GM10248 (cell line): ENCODE data around the gene SDK1.

Experiments
- CTCF ChIA-PET: fragments of 300-600 bp; sonication (Branson Sonifier 250); formaldehyde crosslinking; extraction: SDS; loops from one replicate; lab custom pipeline; 2021; ENCODE audit warnings: antibody characterized with exemption; lab: Yijun Ruan, JAX
- POLR2A ChIA-PET: fragments of 350-650 bp; sonication (Branson Sonifier 250); formaldehyde crosslinking; extraction: SDS; loops from one replicate; lab custom pipeline; 2020; ENCODE audit warnings: antibody characterized with exemption; lab: Yijun Ruan, JAX
- DNase-seq: peaks from one replicate; pipeline ENCODE4 v3.0.0; 2012; ENCODE audit errors: extremely low spot score
- TF ChIP-seq, protein P1 (sequence below): IDR thresholded peaks from 2 replicates; pipeline ENCODE4 v1.5.1; 2012; ENCODE audit warnings: mild to moderate bottlenecking, low read depth; ENCODE audit errors: extremely low read depth, missing control alignments, control extremely low read depth

The SDK1 gene

DNA sequence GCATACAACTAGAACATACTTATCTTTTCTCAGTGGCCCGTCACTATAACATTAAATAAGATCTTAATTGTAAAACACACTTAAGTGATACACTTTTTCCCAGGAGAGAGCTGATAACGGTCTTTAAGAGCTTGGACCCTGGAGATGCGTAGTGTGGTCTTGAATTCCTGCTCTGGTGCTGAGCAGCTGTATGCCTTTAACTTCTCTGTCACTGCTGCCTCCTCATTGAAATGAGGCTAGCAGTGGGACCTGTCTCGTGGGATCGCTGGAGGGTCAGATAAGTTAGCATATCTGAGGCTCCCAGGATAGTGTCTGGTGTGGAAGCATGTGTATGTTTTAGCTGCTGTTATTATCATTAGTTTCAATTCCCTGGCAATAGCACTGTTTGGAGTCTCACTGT lies 194.9 kb downstream of the SDK1 start:
- CTCF ChIA-PET, result no interaction called here
- DNase-seq, result no peak
- TF ChIP-seq, protein P1, sequence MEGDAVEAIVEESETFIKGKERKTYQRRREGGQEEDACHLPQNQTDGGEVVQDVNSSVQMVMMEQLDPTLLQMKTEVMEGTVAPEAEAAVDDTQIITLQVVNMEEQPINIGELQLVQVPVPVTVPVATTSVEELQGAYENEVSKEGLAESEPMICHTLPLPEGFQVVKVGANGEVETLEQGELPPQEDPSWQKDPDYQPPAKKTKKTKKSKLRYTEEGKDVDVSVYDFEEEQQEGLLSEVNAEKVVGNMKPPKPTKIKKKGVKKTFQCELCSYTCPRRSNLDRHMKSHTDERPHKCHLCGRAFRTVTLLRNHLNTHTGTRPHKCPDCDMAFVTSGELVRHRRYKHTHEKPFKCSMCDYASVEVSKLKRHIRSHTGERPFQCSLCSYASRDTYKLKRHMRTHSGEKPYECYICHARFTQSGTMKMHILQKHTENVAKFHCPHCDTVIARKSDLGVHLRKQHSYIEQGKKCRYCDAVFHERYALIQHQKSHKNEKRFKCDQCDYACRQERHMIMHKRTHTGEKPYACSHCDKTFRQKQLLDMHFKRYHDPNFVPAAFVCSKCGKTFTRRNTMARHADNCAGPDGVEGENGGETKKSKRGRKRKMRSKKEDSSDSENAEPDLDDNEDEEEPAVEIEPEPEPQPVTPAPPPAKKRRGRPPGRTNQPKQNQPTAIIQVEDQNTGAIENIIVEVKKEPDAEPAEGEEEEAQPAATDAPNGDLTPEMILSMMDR, result no peak
- POLR2A ChIA-PET, result no interaction called here

DNA sequence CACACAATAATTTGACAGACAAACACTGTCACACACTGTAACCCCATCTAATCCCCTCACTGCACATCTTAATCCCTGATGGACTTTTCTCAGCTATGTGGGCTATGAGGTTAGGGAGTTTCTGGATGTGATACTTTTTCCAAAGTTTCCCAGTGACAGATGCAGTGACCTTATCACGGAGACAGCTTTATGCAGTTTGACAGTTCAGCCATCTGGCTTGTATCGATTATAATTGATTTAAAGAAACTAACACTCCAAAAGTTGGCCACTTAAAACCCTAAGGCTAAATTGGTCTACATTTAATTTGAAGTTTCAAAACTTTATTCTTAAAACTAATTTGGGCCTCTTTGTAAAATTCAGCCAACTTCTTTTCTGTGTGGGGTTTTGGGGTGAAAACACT lies 196.7 kb downstream of the SDK1 start:
- CTCF ChIA-PET, result no interaction called here
- DNase-seq, result no peak
- POLR2A ChIA-PET, result interaction anchor here (0.7 kb wide), 1 partner anchor 105 kb away, joined by 4 read pairs; no protein-coding TSS in a partner anchor
- TF ChIP-seq, protein P1, result no peak

DNA sequence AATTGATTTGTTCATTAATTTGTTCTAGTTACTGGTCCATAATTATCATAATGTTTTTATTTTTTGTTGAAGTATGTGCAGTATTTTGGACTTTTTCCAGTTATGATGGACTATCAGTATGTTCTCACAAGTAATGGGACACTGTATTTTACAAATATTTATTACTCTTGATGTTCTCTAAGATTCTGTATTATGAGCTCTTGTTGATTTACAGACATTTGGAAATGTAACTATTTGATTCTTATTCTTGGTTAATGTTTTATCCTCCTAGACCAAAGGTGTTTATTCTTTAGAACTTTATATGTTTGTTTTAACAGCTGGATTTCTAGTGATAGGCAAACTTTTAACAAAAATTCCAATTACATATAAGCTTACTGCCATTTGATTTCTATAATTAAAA lies 200.6 kb downstream of the SDK1 start:
- POLR2A ChIA-PET, result no interaction called here

DNA sequence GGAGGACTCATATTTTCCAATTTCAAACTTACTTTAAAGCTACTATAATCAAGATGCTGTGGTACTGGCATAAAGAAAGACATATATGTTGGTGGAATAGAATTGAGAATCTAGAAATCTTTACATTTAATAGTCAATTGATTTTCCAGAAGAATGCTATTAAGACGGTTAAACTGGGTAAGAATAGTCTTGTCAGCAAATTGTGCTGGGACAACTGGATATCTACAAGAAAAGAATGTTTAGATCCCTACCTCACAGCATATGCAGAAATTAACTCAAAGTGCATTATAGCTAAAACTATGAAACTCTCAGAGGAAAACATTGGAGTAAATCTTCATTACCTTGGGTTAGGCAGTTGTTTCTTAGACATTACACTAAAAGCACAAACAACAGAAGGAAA lies 203.3 kb downstream of the SDK1 start:
- ChIA-PET CTCF (interaction anchor here (1.4 kb wide), 1 partner anchor 33 kb away, joined by 3 read pairs; no protein-coding TSS in a partner anchor), POLR2A (no interaction called here)
- no peak for DNase-seq
- TF ChIP-seq, protein P1, result no peak

More for the DNA sequence above, 200.6 kb downstream of the SDK1 start:
- no peak for DNase-seq
- CTCF ChIA-PET, result no interaction called here
- TF ChIP-seq, protein P1, result no peak

DNA sequence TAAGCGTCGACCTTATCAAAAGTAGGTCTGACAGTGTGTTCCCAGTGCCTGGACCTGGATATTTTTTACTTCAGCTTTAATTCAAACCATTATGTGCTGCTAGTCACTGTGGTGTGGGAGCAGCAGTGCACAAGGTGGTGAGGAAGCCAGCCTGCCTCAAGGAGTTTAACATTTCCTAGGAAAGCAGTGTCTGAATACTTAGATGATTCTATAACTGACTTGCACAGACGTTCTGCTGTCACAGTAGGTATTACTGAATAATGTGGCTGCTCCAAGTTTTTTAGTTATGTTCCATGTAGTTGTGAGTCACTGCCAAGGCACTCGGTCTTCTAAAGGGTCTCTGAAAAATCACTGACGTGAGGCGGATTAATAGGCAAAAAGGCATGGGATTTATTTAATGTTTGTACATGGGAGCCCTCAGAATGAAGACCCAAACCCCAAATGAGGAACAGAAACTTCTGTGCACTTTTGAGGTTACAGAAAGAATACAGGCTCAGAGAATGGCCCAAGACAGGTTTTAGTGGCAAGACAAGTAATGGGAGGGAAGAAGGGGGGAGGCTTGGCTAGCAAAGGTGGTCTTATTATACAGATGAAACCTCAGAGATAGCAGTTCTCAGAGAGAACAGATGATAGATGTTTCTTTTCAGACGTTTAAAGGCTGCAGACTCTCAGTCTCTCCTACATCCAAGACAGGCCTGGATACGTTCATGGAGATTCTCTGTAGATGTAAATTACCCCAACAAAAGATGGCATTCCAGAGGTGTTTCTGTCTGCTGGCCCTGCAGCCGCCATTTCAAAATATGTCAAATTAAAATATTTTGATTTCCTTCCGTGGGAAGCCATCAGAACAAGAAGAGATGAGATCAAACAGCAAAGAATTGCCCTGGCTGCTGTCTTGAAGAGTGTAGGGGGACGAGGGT lies 209.3 kb downstream of the SDK1 start:
- ChIA-PET POLR2A (no interaction called here), CTCF (no interaction called here)
- TF ChIP-seq, protein P1, result no peak
- no peak for DNase-seq

DNA sequence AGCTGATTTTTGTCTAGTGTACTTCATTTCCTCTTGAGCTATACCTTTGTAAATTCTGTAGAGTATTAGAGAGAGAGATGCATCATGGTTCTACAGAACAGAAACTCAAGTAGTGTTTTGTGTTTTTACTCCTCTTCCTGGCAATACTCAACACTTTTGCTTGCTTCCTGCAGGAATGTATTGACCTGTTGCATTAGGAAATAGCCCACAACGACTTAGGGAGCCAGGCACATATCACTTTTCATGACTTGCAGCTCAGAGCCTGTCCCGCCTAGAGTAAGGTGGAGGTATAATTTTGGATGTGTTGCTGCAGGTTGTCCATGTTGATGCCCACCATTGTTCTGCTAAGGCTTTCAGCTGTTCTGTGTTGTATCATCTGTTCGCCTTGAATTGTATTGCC lies 216.3 kb downstream of the SDK1 start:
- CTCF ChIA-PET, result interaction anchor here (1.1 kb wide), 1 partner anchor 39 kb away, joined by 3 read pairs; no protein-coding TSS in a partner anchor

More for the DNA sequence above, 216.3 kb downstream of the SDK1 start:
- POLR2A ChIA-PET, result no interaction called here
- no peak for DNase-seq
- TF ChIP-seq, protein P1, result no peak
